A172 (cell line): Measurements from ENCODE around the gene MAP1S. TPM values are rescaled to one million over a fixed set of nuclear protein-coding genes. Genes with fewer than 3 reads are reported as not detected.
"Not testable (repeated sequence)": the region's sequence is repeated elsewhere in the genome, so short reads cannot be mapped to it uniquely, and the experiment has no call there.

ENCODE experiments used
- DNase-seq: peaks from one replicate; pipeline ENCODE4 v3.0.0-alpha.2; 2015; ENCODE audit warnings: low spot score
- total RNA-seq: library from RNA; depleted of rRNA; stranded (reverse); fragments of >200 nt; shearing (Covaris generic); gene quantifications from 2 replicates; pipeline ENCODE4 v1.2.3, GENCODE V29; 2014; rRNA removed

Gene MAP1S
- total RNA-seq, 1 experiment from 2014 or later = 27.8 TPM

- peak; percentile 80 for DNase-seq
These were observed 43.4 kb downstream of the MAP1S start for GRCh38 chr19:17762505-17763229.

- no peak for DNase-seq
These were observed 45.1 kb downstream of the MAP1S start for GRCh38 chr19:17764348-17764747.

GRCh38 chr19:17765069-17765618 is 45.9 kb downstream of the MAP1S start:
- DNase-seq = no peak

- peak; percentile 81 for DNase-seq
These were observed 47.4 kb downstream of the MAP1S start for GRCh38 chr19:17766543-17767131.

- DNase-seq = no peak
These were observed 48.3 kb downstream of the MAP1S start for GRCh38 chr19:17767559-17767958.

DNA sequence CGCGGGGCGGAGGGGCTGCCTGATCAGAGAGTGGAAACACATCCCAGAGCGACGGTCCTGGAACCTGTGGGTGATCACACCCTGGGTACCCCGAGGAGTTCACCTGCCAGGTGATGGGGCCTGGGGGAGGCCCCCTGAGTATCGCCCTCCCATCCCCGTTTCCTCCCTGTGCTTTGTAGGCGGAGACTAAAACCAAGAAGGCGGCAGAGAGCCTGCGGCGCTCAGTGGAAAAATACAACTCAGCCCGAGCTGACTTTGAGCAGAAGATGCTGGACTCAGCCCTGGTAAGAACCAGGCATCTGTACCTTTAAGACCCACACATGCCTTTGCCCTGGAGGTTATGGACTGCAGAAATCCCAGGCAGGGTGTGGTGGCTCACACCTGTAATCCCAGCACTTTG is 51.3 kb downstream of the MAP1S start:
- no peak for DNase-seq

GRCh38 chr19:17772172-17772571 is 52.9 kb downstream of the MAP1S start:
- DNase-seq = no peak

DNA sequence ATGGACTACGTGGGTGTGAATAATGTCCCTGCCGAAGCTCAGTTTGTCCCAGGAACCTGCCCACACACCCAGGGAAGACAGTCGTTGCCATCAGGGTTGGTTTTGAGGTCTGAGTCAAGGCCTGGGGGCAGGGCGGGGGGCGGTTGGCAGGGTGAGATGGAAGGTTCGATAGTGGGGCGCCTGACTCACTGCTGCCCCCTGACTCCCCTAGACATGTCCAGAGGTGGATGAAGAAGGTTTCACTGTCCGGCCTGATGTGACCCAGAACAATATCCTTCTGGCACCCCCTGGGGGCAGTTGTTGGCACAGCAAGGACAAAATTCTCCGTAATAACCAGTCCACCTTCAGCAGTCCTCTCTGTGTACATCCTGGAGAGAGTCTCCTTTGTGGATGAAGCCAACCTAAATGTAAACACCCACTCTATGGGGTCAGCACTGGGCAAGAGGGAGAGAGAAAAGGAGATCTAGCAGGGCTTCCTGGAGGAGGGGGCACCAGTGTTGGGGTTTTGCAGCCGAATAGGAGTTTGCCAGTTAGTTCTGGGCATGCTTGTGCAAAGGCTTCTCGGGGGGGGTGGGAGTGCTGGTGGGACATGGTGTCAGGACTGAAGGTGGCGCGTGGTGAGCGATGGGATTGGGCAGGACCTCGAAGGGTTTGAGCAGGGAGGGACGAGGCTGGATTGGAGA is 56.1 kb downstream of the MAP1S start:
- peak; percentile 62 for DNase-seq

GRCh38 chr19:17775991-17776803 is 56.9 kb downstream of the MAP1S start:
- no peak for DNase-seq

DNA sequence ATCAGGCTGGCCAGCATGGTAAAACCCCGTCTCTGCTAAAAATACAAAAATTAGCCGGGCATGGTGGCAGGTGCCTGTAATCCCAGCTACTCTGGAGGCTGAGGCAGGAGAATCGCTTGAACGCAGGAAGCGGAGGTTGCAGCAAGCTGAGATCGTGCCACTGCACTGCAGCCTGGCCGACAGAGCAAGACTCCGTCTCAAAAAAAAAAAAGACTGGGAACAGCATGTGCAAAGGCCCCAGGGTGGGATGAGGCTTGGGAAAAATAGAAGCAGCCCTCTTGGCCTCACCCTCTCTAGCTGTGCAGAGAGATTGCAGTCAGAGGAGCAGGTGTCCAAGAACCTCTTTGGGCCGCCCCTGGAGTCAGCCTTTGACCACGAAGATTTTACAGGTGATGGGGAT is 58.6 kb downstream of the MAP1S start:
- DNase-seq = not testable (repeated sequence)

- peak; percentile 43 for DNase-seq
These were observed 59.1 kb downstream of the MAP1S start for GRCh38 chr19:17778251-17778967.

GRCh38 chr19:17778968-17779929 is 60.0 kb downstream of the MAP1S start:
- DNase-seq = no peak

DNA sequence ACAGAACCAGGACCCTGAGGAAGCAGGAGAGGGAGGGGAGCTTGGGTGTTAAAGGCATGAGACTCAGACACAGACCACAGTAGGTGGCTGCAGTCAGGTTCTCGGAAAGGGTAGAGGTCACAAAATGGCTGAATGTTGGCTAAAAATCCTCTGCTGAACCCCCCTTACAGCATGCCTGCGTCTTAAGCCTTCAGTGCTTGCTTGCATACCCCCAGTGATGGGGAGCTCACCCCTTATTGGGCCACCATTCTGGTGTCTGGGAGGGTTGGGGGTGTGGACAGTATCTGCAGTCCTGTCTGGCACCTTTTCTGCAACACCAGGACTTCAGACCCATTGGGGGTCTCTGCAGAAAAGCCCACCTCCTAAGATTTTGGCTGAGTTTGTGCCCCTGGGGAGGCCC is 61.5 kb downstream of the MAP1S start:
- no peak for DNase-seq

DNA sequence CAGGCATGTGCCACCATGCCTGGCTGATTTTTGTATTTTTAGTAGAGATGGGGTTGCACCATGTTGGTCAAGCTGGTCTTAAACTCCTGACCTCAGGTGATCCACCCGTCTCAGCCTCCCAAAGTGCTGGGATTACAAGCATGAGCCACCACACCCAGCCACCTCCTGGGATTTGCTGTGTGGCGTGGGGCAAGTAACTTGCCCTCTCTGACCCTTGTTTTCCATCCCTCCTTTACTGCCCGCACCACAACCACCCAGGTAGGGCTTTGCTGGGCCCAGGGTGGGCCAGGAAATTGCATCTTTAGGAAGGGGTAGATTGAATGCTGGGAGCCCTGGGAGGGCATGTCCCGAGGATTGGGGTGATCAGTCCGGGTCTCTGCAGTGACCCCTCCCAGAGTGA is 64.4 kb downstream of the MAP1S start:
- not testable (repeated sequence) for DNase-seq

Other genes with a start within 250 kb of the MAP1S start
- 14.9 and 16.7 TPM in 2 replicates for gene SLC27A1, start 249.0 kb upstream of the MAP1S start, total RNA-seq
- 67.3 and 71.1 TPM in 2 replicates for gene PGLS, start 207.8 kb upstream of the MAP1S start, total RNA-seq
- 161 and 173 TPM in 2 replicates for gene COLGALT1, start 163.8 kb upstream of the MAP1S start, total RNA-seq
- gene UNC13A, start 31.1 kb upstream of the MAP1S start, total RNA-seq = 0.34 and 6.2 TPM in 2 replicates
- gene FCHO1, start 32.0 kb downstream of the MAP1S start, total RNA-seq = 0.67 and 2.1 TPM in 2 replicates
- not detected in 2 replicates for gene B3GNT3, start 75.7 kb downstream of the MAP1S start, total RNA-seq
- not detected in 2 replicates for gene INSL3, start 102.0 kb downstream of the MAP1S start, total RNA-seq
- gene JAK3, start 128.5 kb downstream of the MAP1S start, total RNA-seq = 0.41 and 0.69 TPM in 2 replicates
- gene RPL18A, start 140.4 kb downstream of the MAP1S start, total RNA-seq = 827 and 953 TPM in 2 replicates
- not detected in 2 replicates for gene SLC5A5, start 152.5 kb downstream of the MAP1S start, total RNA-seq
- gene CCDC124, start 213.5 kb downstream of the MAP1S start, total RNA-seq = 52.3 and 55.7 TPM in 2 replicates
- gene KCNN1, start 247.6 kb downstream of the MAP1S start, total RNA-seq = 0.14 TPM in 1 of 2 replicates, not detected in the other